HG03558 (cell line): ENCODE measurements around the gene CMTM3.
"Not testable (repeated sequence)": the region's sequence is repeated elsewhere in the genome, so short reads cannot be mapped to it uniquely, and the experiment has no call there.

Experiments used
- ATAC-seq: cut with Tn5 transposase; IDR thresholded peaks from one replicate; pipeline ENCODE4 v1.9.1; 2021; ENCODE audit warnings: moderate number of reproducible peaks; ENCODE audit not compliant: unreplicated experiment; ENCODE audit errors: extremely low read depth

The CMTM3 gene

GRCh38 chr16:66658143-66658859 lies 53.8 kb downstream of the CMTM3 start:
- no peak for ATAC-seq

- no peak for ATAC-seq
Measured at GRCh38 chr16:66658860-66659190, 54.3 kb downstream of the CMTM3 start.

- no peak for ATAC-seq
Measured at GRCh38 chr16:66660422-66661209, 56.1 kb downstream of the CMTM3 start.

- no peak for ATAC-seq
Measured at GRCh38 chr16:66661210-66661560, 56.7 kb downstream of the CMTM3 start.

GRCh38 chr16:66661671-66662346 lies 57.3 kb downstream of the CMTM3 start:
- not testable (repeated sequence) for ATAC-seq

- ATAC-seq, result no peak
Measured at GRCh38 chr16:66662445-66663194, 58.1 kb downstream of the CMTM3 start.
